ENCODE data around the gene NPAS3. TPM values are rescaled to one million over a fixed set of nuclear protein-coding genes. Genes with fewer than 3 reads are reported as not detected.

The NPAS3 gene
- polyA plus RNA-seq, 1 donor = 1.0 TPM

- no peaks in the 10 kb centered on the region for H3K27me3 ChIP-seq (ENCODE audit: control insufficient read depth, insufficient read depth, low read length)
- DNase-seq = no peak
- no peaks in the 10 kb centered on the region for H3K4me1 ChIP-seq (ENCODE audit: control insufficient read depth, insufficient read depth, low read length)
- H3K36me3 ChIP-seq (ENCODE audit: control insufficient read depth, insufficient read depth, low read length) = no peaks in the 10 kb centered on the region
- H3K27ac ChIP-seq (ENCODE audit: low read length) = no peak overlapping the region
- no peak overlapping the region for H3K4me3 ChIP-seq (ENCODE audit: low read length)
- WGBS (ENCODE audit: insufficient coverage, low lambda C conversion rate) = 100% methylated on average over 2 of the region's 3 CpGs
- H3K9me3 ChIP-seq (ENCODE audit: control insufficient read depth, low read depth, low read length) = no peaks in the 10 kb centered on the region
Observed at GRCh38 chr14:33120341-33120740, 181.7 kb downstream of the NPAS3 start.

DNA sequence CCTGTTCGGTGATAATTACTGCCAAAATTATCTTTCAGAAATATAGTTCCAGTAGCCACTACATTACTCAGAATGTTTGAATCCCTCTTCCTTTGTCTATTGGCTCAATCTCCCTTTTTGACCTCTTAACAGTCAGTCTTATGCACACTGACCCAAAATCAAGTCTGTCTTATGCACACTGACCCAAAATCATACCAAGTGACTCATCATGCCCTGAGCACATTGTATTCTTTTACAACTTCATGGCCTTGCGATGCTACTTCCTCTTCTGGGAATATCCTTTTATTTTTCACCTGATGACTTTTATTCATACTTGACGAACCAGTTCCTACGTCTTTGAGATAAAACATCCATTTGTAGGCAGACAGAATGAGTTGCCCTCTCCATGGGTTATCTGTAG lies 182.3 kb downstream of the NPAS3 start:
- Histone ChIP-seq H3K4me1 (ENCODE audit: control insufficient read depth, insufficient read depth, low read length) (no peaks in the 10 kb centered on the region), H3K27ac (ENCODE audit: low read length) (no peak overlapping the region), H3K4me3 (ENCODE audit: low read length) (no peak overlapping the region), H3K36me3 (ENCODE audit: control insufficient read depth, insufficient read depth, low read length) (no peaks in the 10 kb centered on the region), H3K27me3 (ENCODE audit: control insufficient read depth, insufficient read depth, low read length) (no peaks in the 10 kb centered on the region), H3K9me3 (ENCODE audit: control insufficient read depth, low read depth, low read length) (no peaks in the 10 kb centered on the region)
- WGBS (ENCODE audit: insufficient coverage, low lambda C conversion rate) = 95% methylated on average over 3 of the region's 4 CpGs
- DNase-seq = no peak

- H3K36me3 ChIP-seq (ENCODE audit: control insufficient read depth, insufficient read depth, low read length) = no peaks in the 10 kb centered on the region
- DNase-seq = no peak
- no peaks in the 10 kb centered on the region for H3K4me1 ChIP-seq (ENCODE audit: control insufficient read depth, insufficient read depth, low read length)
- H3K27ac ChIP-seq (ENCODE audit: low read length) = no peak overlapping the region
- no peak overlapping the region for H3K4me3 ChIP-seq (ENCODE audit: low read length)
- H3K27me3 ChIP-seq (ENCODE audit: control insufficient read depth, insufficient read depth, low read length) = no peaks in the 10 kb centered on the region
- no peaks in the 10 kb centered on the region for H3K9me3 ChIP-seq (ENCODE audit: control insufficient read depth, low read depth, low read length)
- WGBS (ENCODE audit: insufficient coverage, low lambda C conversion rate) = 50% methylated on average over 1 of the region's 2 CpGs
Observed at GRCh38 chr14:33123281-33123680, 184.6 kb downstream of the NPAS3 start.

- no peaks in the 10 kb centered on the region for H3K4me1 ChIP-seq (ENCODE audit: control insufficient read depth, insufficient read depth, low read length)
- DNase-seq = no peak
- no peak overlapping the region for H3K27ac ChIP-seq (ENCODE audit: low read length)
Observed at GRCh38 chr14:33126433-33126832, 187.8 kb downstream of the NPAS3 start.

GRCh38 chr14:33127531-33127930 lies 188.9 kb downstream of the NPAS3 start:
- Histone ChIP-seq H3K27ac (ENCODE audit: low read length) (no peak overlapping the region), H3K27me3 (ENCODE audit: control insufficient read depth, insufficient read depth, low read length) (no peaks in the 10 kb centered on the region), H3K4me1 (ENCODE audit: control insufficient read depth, insufficient read depth, low read length) (no peaks in the 10 kb centered on the region), H3K4me3 (ENCODE audit: low read length) (no peak overlapping the region), H3K36me3 (ENCODE audit: control insufficient read depth, insufficient read depth, low read length) (no peaks in the 10 kb centered on the region), H3K9me3 (ENCODE audit: control insufficient read depth, low read depth, low read length) (no peaks in the 10 kb centered on the region)
- no peak for DNase-seq
- WGBS (ENCODE audit: insufficient coverage, low lambda C conversion rate) = no CpG with 5 or more reads among the region's 1 CpG

More at GRCh38 chr14:33126433-33126832, 187.8 kb downstream of the NPAS3 start:
- Histone ChIP-seq H3K4me3 (ENCODE audit: low read length) (no peak overlapping the region), H3K36me3 (ENCODE audit: control insufficient read depth, insufficient read depth, low read length) (no peaks in the 10 kb centered on the region), H3K9me3 (ENCODE audit: control insufficient read depth, low read depth, low read length) (no peaks in the 10 kb centered on the region), H3K27me3 (ENCODE audit: control insufficient read depth, insufficient read depth, low read length) (no peaks in the 10 kb centered on the region)
- WGBS (ENCODE audit: insufficient coverage, low lambda C conversion rate) = 100% methylated on average over 1 of the region's 1 CpG

DNA sequence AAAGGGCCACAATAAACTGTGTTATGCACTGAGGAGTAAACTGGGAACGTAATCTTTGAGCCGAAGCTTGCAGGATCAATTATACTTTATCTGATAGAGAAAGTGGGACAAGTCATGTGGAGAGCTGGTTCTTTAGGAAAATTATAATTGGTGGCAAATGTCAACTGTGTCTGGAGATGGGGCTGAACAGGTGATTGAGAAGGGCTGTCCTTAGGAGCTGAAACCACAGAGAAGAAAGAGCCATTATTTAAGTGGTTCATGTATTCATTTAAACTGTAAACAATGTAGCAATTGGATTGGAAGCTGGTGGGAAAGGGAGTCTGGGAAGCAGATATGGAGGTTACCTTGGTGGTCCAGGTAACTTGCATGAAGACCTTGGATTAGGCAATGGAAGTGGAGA lies 193.1 kb downstream of the NPAS3 start:
- H3K27me3 ChIP-seq (ENCODE audit: control insufficient read depth, insufficient read depth, low read length) = no peaks in the 10 kb centered on the region
- no peaks in the 10 kb centered on the region for H3K4me1 ChIP-seq (ENCODE audit: control insufficient read depth, insufficient read depth, low read length)
- no peak for DNase-seq
- no peak overlapping the region for H3K4me3 ChIP-seq (ENCODE audit: low read length)
- 30% methylated on average over 2 of the region's 2 CpGs for WGBS (ENCODE audit: insufficient coverage, low lambda C conversion rate)
- H3K9me3 ChIP-seq (ENCODE audit: control insufficient read depth, low read depth, low read length) = no peaks in the 10 kb centered on the region
- no peaks in the 10 kb centered on the region for H3K36me3 ChIP-seq (ENCODE audit: control insufficient read depth, insufficient read depth, low read length)
- no peak overlapping the region for H3K27ac ChIP-seq (ENCODE audit: low read length)

DNA sequence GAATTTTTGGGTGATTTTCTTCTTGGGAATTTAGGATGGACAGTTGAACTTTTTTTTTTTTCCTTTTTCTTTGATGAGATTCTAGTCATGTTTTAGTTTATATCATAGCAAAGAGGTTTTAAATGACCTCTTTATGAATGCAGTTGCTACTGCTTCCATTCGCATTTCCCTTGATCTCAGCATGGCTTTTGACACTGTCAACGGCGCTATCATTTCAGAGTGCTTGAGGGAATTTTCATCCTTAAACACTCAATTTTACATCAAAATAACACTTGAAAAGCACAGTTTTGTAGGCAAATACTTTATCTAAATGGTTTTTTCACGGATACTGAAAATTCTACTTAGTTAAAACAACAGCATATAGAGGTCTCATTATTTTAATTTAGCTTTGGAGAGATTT lies 195.5 kb downstream of the NPAS3 start:
- H3K27ac ChIP-seq (ENCODE audit: low read length) = no peak overlapping the region
- no peak overlapping the region for H3K4me3 ChIP-seq (ENCODE audit: low read length)
- no peaks in the 10 kb centered on the region for H3K36me3 ChIP-seq (ENCODE audit: control insufficient read depth, insufficient read depth, low read length)
- H3K27me3 ChIP-seq (ENCODE audit: control insufficient read depth, insufficient read depth, low read length) = no peaks in the 10 kb centered on the region
- no peaks in the 10 kb centered on the region for H3K4me1 ChIP-seq (ENCODE audit: control insufficient read depth, insufficient read depth, low read length)
- no CpG with 5 or more reads among the region's 4 CpGs for WGBS (ENCODE audit: insufficient coverage, low lambda C conversion rate)
- DNase-seq = no peak
- H3K9me3 ChIP-seq (ENCODE audit: control insufficient read depth, low read depth, low read length) = no peaks in the 10 kb centered on the region

DNA sequence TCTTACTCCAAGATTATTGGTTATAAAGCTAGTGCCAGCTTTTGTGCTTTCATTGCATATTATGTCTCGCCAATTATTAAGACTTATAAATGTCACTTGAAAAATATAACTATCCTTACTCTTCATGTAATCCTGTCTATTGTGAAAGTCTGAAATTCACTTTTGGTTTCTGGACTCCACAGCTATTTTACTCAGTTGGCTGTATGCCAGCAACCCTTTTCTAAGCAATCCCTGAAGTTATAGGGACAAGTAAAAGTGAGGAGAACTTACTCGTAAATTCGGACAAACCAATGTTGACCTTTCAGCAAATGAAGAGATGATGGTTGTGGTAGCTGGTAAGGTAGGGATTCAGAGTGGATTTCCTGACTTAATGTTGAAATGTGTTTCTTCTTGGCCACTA lies 196.3 kb downstream of the NPAS3 start:
- no peak for DNase-seq

DNA sequence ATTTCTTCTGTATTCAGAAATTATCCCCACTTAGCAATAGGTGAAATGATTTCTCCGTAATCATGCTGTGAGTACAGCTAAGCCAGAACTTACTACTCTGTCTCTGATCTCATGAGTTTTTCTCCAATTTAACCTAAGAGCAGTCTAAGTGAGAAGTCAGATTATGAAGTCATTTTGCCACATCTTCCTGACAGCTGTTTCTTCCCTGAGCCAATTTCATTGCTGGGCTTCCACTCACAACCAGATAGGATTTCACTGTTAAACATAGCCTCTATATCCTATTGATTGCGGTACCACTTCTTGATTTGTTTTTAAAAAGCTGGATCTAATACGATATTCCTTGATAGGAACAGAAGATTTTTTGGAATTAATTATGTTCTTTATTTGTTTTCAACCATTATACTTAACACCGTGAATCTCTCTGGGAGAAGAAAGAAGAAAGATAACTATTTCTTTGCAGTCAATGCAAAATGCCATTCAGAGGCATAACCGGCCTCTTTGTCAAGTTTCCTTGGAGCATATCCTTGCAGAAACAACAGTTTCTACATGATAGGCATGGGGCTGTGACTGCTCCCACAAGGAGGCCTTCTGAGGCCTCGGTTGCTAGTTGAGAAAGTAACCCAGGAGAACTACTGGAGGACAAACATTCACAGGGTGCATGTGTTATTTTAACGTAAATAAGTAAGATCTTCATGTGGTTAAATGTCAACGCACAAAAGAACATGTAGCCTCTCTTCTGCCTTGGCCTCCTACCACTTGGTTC lies 212.2 kb downstream of the NPAS3 start:
- no peak for DNase-seq
- Histone ChIP-seq H3K36me3 (ENCODE audit: control insufficient read depth, insufficient read depth, low read length) (no peaks in the 10 kb centered on the region), H3K27me3 (ENCODE audit: control insufficient read depth, insufficient read depth, low read length) (no peaks in the 10 kb centered on the region), H3K4me1 (ENCODE audit: control insufficient read depth, insufficient read depth, low read length) (no peaks in the 10 kb centered on the region), H3K9me3 (ENCODE audit: control insufficient read depth, low read depth, low read length) (no peaks in the 10 kb centered on the region), H3K4me3 (ENCODE audit: low read length) (no peak overlapping the region), H3K27ac (ENCODE audit: low read length) (no peak overlapping the region)
- 90% methylated on average over 4 of the region's 8 CpGs for WGBS (ENCODE audit: insufficient coverage, low lambda C conversion rate)

More for the DNA sequence above, 196.3 kb downstream of the NPAS3 start:
- no peak overlapping the region for H3K27ac ChIP-seq (ENCODE audit: low read length)
- no peak overlapping the region for H3K4me3 ChIP-seq (ENCODE audit: low read length)
- H3K9me3 ChIP-seq (ENCODE audit: control insufficient read depth, low read depth, low read length) = no peaks in the 10 kb centered on the region
- WGBS (ENCODE audit: insufficient coverage, low lambda C conversion rate) = 83% methylated on average over 1 of the region's 3 CpGs
- H3K36me3 ChIP-seq (ENCODE audit: control insufficient read depth, insufficient read depth, low read length) = no peaks in the 10 kb centered on the region
- H3K27me3 ChIP-seq (ENCODE audit: control insufficient read depth, insufficient read depth, low read length) = no peaks in the 10 kb centered on the region
- H3K4me1 ChIP-seq (ENCODE audit: control insufficient read depth, insufficient read depth, low read length) = no peaks in the 10 kb centered on the region

- no peak for DNase-seq
- 100% methylated on average over 2 of the region's 5 CpGs for WGBS (ENCODE audit: insufficient coverage, low lambda C conversion rate)
Observed at GRCh38 chr14:33163109-33163508, 224.4 kb downstream of the NPAS3 start.

GRCh38 chr14:33163600-33163999 lies 224.9 kb downstream of the NPAS3 start:
- no peaks in the 10 kb centered on the region for H3K9me3 ChIP-seq (ENCODE audit: control insufficient read depth, low read depth, low read length)
- H3K4me1 ChIP-seq (ENCODE audit: control insufficient read depth, insufficient read depth, low read length) = no peaks in the 10 kb centered on the region
- no peak for DNase-seq
- no CpG with 5 or more reads among the region's 2 CpGs for WGBS (ENCODE audit: insufficient coverage, low lambda C conversion rate)
- H3K27ac ChIP-seq (ENCODE audit: low read length) = no peak overlapping the region
- no peak overlapping the region for H3K4me3 ChIP-seq (ENCODE audit: low read length)
- no peaks in the 10 kb centered on the region for H3K36me3 ChIP-seq (ENCODE audit: control insufficient read depth, insufficient read depth, low read length)
- no peaks in the 10 kb centered on the region for H3K27me3 ChIP-seq (ENCODE audit: control insufficient read depth, insufficient read depth, low read length)

More at GRCh38 chr14:33163109-33163508, 224.4 kb downstream of the NPAS3 start:
- no peaks in the 10 kb centered on the region for H3K4me1 ChIP-seq (ENCODE audit: control insufficient read depth, insufficient read depth, low read length)
- H3K4me3 ChIP-seq (ENCODE audit: low read length) = no peak overlapping the region
- H3K36me3 ChIP-seq (ENCODE audit: control insufficient read depth, insufficient read depth, low read length) = no peaks in the 10 kb centered on the region
- no peak overlapping the region for H3K27ac ChIP-seq (ENCODE audit: low read length)
- H3K27me3 ChIP-seq (ENCODE audit: control insufficient read depth, insufficient read depth, low read length) = no peaks in the 10 kb centered on the region
- H3K9me3 ChIP-seq (ENCODE audit: control insufficient read depth, low read depth, low read length) = no peaks in the 10 kb centered on the region
